Brain microvascular endothelial cell (primary cell): Measurements from ENCODE around the gene SHISA7.
"Not testable (repeated sequence)": the region's sequence is repeated elsewhere in the genome, so short reads cannot be mapped to it uniquely, and the experiment has no call there.

Source experiments
- DNase-seq: peaks from one replicate; pipeline ENCODE4 v3.0.0-alpha.2; 2020
- H3K27ac ChIP-seq: fragments of 250-450 bp; sonication (Bioruptor Pico); 2 replicates; pipeline ENCODE4 v1.5.1; 2020; ENCODE audit warnings: mild to moderate bottlenecking, moderate library complexity
- H3K27me3 ChIP-seq: fragments of 250-450 bp; sonication (Bioruptor Pico); replicated peaks from 2 replicates; pipeline ENCODE4 v1.5.1; 2020; ENCODE audit warnings: mild to moderate bottlenecking
- H3K36me3 ChIP-seq: fragments of 250-450 bp; sonication (Bioruptor Pico); replicated peaks from 2 replicates; pipeline ENCODE4 v1.5.1; 2020; ENCODE audit warnings: mild to moderate bottlenecking
- H3K4me3 ChIP-seq: 2 replicates; pipeline ENCODE4 v1.5.1; 2011; ENCODE audit warnings: low read depth, mild to moderate bottlenecking, control low read depth, low read length, moderate library complexity
- in situ Hi-C: cut with HindIII; loops from 2 replicates; pipeline ENCODE4 v1.10.0; 2017; ENCODE audit warnings: low sequenced_read_pairs, low pct_ligation_motif_present
- TF ChIP-seq, protein P1 (sequence below): IDR thresholded peaks from 2 replicates; pipeline ENCODE4 v1.5.1; 2011; ENCODE audit warnings: low read depth, mild to moderate bottlenecking, moderate library complexity, low read length, control low read depth, inconsistent platforms; ENCODE audit errors: missing control alignments

SHISA7 gene

DNA sequence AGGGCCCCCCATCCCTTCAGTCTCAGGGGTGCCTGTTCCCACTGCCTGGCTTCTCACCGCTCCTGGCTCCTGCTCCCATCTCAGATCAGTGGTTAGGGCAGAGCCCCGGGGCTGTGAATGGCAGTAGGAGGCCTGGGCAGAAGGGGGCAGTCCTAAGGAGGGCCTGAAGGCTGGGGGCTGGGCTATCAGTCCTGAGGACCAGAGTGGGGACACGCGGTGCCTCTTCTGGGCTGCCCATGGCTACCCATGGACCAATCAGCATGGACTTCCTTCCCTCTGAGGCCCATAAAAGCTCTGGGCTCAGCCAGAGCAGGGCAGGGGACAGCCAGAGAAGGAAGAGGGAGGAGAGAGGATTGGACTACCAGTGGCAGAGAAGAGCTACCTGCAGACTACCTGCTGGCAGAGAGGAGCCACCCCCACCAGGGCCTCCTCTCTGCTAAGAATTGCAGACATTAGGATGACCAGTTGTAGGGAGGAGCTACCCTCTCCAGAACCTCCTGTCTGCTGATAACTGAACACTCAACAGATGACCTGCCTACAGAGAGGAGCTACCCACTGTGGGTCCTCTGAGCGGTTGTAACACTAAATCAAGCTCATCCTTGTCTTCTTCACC lies 23.4 kb downstream of the SHISA7 start:
- no peaks in the 10 kb centered on the region for H3K36me3 ChIP-seq
- DNase-seq, result no peak
- TF ChIP-seq, protein P1, sequence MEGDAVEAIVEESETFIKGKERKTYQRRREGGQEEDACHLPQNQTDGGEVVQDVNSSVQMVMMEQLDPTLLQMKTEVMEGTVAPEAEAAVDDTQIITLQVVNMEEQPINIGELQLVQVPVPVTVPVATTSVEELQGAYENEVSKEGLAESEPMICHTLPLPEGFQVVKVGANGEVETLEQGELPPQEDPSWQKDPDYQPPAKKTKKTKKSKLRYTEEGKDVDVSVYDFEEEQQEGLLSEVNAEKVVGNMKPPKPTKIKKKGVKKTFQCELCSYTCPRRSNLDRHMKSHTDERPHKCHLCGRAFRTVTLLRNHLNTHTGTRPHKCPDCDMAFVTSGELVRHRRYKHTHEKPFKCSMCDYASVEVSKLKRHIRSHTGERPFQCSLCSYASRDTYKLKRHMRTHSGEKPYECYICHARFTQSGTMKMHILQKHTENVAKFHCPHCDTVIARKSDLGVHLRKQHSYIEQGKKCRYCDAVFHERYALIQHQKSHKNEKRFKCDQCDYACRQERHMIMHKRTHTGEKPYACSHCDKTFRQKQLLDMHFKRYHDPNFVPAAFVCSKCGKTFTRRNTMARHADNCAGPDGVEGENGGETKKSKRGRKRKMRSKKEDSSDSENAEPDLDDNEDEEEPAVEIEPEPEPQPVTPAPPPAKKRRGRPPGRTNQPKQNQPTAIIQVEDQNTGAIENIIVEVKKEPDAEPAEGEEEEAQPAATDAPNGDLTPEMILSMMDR, result no peak
- in situ Hi-C loops, result no loop called here
- no peak overlapping the region for H3K4me3 ChIP-seq
- no peaks in the 10 kb centered on the region for H3K27me3 ChIP-seq
- H3K27ac ChIP-seq, result no peak overlapping the region

DNA sequence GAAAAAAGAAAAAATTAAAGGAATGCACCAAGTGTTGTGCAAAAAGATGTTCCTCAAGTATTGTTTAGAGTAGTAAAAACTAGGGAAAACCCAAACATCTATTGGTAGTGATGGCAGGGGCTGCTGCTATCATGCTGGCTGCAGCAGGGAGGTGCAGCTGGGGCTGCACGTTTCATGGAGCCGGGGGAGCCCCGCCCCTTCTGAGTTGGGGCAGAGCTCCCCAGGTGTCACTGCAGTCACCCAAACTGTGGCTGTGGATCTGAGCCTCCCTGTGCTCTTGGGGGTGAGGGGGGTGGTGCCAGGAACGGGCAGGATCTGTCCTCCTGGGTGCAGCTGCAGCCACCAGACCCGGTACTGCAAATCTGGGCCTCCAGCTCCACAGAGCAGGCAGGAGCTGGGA lies 24.0 kb downstream of the SHISA7 start:
- DNase-seq, result no peak
- in situ Hi-C loops, result no loop called here
- Histone ChIP-seq H3K4me3 (no peak overlapping the region), H3K36me3 (no peaks in the 10 kb centered on the region), H3K27me3 (no peaks in the 10 kb centered on the region), H3K27ac (no peak overlapping the region)
- TF ChIP-seq, protein P1, result no peak

DNA sequence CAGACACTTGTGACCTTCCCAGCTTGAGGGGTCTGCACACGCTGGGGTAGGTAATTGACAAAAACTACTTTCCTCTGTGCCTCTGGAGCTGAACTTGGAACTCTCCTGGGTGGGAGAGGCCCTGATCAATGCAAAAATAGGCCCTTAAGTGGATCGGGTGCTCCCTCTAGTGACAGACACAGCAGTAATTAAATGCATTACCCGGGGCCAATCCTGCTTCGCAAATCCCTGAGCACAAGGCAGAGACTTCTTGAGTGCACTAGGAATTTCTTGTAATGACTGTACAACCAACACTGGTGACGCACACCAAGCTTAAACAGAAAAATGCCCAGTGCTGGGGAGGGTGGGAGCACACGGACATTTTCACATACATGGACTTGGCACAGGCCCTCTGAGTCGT lies 24.9 kb downstream of the SHISA7 start:
- Histone ChIP-seq H3K36me3 (no peaks in the 10 kb centered on the region), H3K27me3 (no peaks in the 10 kb centered on the region), H3K4me3 (no peak overlapping the region), H3K27ac (no peak overlapping the region)
- DNase-seq, result peak; percentile 80
- TF ChIP-seq, protein P1, result peak; percentile 81
- in situ Hi-C loops, result no loop called here

DNA sequence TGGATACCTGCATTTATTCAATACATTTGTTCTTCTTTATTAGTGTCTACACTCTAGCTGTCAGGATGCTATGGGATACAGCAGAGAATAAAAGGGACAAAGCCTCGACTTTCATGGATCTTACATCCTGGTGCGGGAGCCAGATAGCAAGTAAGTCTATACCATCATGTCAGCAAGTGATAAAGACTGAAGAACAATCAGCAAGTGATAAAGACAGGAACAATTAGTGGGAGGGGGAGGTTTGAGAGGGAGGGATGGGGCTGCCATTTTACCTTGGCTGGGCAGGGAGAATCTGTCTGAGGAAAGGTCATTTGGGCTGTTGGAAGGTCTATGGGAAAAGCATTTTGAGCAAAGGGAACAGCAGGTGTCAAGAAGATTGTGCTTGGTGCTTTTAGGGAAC lies 32.9 kb downstream of the SHISA7 start:
- no peaks in the 10 kb centered on the region for H3K27me3 ChIP-seq
- DNase-seq, result no peak
- peaks cover 11% of the 10 kb centered on the region for H3K36me3 ChIP-seq
- no peak overlapping the region for H3K4me3 ChIP-seq
- TF ChIP-seq, protein P1, result no peak
- in situ Hi-C loops, result no loop called here
- H3K27ac ChIP-seq, result no peak overlapping the region

DNA sequence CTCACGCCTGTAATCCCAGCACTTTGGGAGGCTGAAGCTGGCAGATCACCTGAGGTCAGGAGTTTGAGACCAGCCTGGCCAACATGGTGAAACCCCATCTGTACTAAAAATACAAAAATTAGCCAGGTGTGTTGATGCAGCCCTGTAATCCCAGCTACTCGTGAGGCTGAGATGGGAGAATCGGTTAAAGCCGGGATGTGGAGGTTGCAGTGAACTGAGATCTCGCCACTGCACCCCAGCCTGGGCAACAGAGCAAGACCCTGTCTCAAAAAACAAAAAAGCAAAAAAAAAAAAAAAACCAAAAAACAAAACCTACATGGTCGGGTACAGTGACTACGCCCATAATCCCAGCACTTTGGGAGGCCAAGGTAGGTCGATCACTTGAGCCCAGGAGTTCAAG lies 33.9 kb downstream of the SHISA7 start:
- H3K27ac ChIP-seq, in situ Hi-C loops, H3K4me3 ChIP-seq, H3K27me3 ChIP-seq, DNase-seq: not testable (repeated sequence)
- H3K36me3 ChIP-seq, result peaks cover 15% of the 10 kb centered on the region

DNA sequence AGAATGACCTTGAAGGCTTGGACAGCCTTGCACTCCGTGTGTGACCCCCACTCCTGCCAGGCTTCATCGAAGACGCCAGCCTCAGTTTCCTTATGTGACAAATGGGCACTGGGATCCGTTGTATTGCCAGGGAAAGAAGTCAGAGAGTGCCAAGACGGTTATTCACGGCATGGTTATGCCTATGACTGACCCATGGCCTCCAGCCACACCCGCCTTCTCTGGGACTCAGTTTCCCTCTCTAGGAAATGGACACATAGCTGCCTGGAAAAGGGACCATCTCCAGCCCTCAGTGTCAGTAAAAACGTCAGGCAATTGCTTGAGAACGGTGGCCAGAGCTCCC lies 34.6 kb downstream of the SHISA7 start:
- Histone ChIP-seq H3K27ac (peak overlapping the region; percentile 93), H3K27me3 (no peaks in the 10 kb centered on the region), H3K4me3 (peak overlapping the region; percentile 48), H3K36me3 (peaks cover 20% of the 10 kb centered on the region)
- no peak for DNase-seq
- TF ChIP-seq, protein P1, result no peak
- in situ Hi-C loops, result no loop called here
